ENCODE results near the gene DEDD.
A peak's percentile ranks its signal among the peaks of the same experiment; 100 is the strongest.
"Not testable (repeated sequence)": the region's sequence is repeated elsewhere in the genome, so short reads cannot be mapped to it uniquely, and the experiment has no call there.

The DEDD gene

GRCh38 chr1:161127649-161128048, 4.8 kb downstream of the DEDD start:
- no peak for DNase-seq (ENCODE audit: low spot score)

DNA sequence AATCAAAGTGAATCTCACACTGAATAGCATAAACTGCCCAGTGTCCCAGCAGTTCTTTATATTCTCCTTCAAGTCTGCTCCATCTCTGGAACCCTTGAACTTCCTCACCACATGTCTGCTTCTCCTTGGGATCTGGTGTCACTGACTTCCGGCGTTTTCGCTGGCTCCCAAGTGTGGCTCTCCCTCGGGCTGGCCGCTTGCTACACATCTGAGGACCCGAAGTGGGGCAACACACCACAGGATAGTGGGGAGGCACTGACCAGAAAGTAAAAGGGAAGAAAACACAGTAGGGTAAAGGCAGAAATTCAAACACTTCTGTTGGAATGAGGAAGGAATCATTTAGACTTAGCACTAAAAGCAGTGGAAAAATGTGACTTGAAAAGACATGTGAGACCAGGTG, 9.5 kb downstream of the DEDD start:
- DNase-seq (ENCODE audit: low spot score), result no peak

DNA sequence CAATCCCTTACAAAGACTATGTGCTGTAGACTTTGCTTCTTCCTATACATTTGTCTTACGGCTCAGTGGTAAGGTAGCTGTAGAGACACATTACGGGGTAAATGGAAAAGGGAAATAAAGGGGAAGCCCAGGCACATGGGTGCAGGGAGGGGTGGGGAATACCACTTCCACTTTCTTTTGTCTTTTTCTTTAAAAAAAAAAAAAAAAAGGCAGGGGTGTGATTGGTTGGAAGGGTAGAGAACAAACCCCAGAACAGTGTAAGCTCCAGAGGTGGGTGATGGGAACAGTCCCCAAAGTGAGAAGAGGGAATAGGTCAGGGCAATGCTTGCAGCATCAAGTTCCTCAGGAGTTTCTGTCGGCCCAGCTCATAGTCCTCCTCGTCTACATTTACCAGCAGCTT, 10.6 kb downstream of the DEDD start:
- DNase-seq (ENCODE audit: low spot score), result no peak

- no peak for DNase-seq (ENCODE audit: low spot score)
Observed at GRCh38 chr1:161121042-161121650, 11.3 kb downstream of the DEDD start.

DNA sequence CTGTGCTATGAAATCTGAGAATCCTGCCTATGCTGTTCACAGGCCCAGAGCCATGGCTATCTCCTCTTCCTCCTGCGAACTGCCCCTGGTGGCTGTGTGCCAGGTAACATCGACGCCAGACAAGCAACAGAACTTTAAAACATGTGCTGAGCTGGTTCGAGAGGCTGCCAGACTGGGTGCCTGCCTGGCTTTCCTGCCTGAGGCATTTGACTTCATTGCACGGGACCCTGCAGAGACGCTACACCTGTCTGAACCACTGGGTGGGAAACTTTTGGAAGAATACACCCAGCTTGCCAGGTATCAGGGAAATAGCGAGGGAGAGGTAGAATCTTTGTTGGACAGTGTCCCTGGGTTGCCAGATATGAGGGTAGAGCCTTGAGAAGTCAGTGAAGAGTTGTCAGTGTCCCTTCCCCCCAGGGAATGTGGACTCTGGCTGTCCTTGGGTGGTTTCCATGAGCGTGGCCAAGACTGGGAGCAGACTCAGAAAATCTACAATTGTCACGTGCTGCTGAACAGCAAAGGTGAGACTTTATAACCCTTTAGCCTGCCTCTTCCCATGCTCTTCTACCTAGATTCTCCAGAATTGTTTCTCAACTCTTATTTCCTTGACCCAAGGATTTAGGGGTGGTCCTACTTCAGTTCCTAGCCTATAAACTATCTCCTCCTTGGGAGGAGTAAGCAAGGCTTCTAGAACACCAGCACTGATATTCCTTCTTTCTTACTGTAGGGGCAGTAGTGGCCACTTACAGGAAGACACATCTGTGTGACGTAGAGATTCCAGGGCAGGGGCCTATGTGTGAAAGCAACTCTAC, 13.2 kb downstream of the DEDD start:
- peak; percentile 82 for DNase-seq (ENCODE audit: low spot score)

DNA sequence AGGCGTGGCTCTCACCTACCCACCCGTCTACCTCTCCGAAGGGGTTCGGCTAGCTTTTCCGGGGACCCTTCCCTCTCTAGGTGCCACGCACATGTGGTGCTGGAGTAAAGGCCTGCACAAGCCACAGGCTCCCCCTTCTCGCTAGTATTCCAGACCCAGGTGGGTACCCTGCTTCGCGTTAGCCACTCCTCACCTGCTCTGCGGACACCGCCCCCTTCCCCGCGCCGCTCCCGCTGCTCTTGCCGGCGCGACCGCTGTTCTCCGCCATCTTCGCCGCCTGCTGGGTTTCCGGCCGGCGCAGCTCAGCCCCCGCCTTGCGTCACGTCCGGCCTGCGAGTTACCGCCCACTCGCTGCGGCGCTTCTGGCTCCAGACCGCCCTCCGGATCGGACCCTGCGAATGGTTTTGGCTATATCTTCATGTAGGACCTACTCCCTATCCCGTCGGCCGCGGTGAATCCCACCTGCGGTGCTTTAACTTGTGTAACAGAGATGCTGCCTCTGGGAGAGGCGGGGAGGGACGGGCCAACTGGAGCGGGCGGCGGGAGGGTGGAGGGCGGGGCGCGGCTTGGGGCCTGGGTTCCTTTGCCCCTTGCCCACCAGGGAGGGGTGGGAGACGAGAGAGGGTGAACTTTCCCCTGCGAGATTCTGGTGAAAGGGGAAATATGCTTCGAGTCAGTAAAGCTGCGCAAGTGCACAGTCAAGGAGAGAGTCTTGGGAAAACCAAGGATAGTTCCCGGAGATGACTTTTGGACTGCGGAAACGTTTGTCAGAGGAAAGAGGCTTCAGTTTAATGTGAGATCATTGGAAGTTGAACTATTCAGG, 14.5 kb downstream of the DEDD start, which contains the start of the genes NIT1 and PFDN2:
Gene NIT1 (plus strand): TSS at position 347 of the 823 bp plus-strand sequence. CDS start 72 bp downstream, at position 419.
Gene PFDN2 (minus strand): TSS at position 279 of the 823 bp plus-strand sequence. CDS start 11 bp downstream, at position 268.
- DNase-seq (ENCODE audit: low spot score), result peak; percentile 92

DNA sequence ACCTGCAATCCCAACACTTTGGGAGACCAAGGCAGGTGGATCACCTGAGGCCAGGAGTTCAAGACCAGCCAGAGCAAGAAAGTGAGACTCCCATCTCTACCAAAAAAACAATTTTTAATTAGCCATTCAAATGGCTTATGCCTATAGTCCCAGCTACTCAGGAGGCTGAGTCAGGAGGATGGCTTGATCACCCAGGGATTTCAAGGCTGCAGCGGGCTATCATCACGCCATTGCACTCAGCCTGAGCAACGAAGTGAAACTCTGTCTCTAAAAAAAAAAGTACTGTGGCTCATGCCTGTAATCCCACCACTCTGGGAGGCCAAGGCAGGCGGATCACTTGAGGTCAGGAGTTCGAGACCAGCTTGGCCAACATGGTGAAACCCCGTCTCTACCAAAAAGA, 16.5 kb downstream of the DEDD start:
- DNase-seq (ENCODE audit: low spot score), result not testable (repeated sequence)

- DNase-seq (ENCODE audit: low spot score), result no peak
Observed at GRCh38 chr1:161115132-161115711, 17.2 kb downstream of the DEDD start.

DNA sequence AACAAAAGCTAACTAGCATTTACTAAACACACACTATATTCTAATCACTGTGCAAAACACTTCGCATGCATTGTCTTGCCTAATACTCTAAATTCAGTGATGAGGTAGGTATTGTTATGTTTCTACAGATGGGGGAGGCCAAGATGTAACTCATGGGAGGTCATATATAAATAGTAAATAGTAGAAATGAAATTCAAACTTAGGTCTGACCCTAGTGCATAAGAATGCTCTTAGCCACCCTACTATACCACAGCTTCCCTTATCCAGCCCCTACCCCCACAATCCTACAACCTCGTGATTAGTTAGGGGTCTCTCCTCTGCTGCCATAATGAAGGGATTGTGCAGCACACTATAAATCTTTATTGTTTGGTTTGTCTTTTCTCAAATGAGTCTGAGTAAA, 17.9 kb downstream of the DEDD start:
- DNase-seq (ENCODE audit: low spot score), result no peak

DNA sequence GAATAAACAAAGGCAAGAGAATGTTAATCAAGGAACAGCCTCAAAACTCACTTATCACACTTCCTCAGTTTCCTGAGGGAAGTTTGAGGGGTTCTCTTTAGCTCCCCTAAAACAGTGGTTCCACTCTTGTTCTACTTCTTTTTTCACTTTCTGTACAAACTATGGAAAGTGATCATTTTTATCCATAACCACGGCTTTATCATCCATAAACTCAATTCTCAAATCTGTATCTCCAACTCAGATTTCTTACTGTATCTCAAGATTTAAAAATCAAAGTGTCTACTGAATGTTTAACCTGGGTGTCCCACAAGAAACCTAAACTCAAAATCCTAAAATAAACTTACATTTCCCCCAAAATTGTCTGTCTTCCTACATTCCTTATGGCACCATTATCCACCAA, 18.6 kb downstream of the DEDD start:
- DNase-seq (ENCODE audit: low spot score), result no peak

DNA sequence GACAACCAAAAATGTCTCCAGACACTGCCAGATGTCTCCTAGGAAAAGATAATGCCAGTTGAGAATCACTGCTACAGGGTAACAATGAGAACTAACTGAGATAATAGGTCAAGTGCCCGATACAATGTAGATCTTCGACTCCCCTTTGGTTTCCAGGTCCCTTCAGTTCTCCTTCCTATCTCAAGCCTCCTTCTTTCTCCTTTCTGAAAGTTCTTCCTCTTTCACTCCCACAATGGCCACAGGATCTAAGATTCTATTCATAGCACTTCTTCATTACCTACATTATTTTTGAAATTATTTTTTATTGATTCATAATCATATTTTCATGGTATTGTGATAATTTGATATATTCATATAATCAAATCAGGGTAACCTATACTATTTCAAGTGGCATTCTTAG, 20.9 kb downstream of the DEDD start:
- DNase-seq (ENCODE audit: low spot score), result no peak

DNA sequence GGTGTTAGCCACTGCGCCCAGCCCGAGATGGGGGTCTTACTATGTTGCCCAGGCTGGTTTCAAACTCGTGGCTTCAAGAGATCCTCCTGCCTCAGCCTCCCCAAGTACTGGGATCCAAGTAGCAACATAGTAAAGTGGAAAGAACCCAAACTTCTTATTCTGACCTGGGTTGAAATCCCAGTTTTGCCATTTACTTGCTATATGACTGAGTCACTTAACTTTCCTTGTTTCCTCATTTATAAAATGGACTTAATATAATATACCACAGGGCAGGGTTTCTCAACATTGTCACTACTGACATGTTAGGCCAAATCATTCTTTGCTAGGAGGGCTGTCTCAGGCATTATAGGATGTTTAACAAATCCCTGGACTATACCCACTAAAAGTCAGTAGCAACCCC, 21.4 kb downstream of the DEDD start:
- no peak for DNase-seq (ENCODE audit: low spot score)

DNA sequence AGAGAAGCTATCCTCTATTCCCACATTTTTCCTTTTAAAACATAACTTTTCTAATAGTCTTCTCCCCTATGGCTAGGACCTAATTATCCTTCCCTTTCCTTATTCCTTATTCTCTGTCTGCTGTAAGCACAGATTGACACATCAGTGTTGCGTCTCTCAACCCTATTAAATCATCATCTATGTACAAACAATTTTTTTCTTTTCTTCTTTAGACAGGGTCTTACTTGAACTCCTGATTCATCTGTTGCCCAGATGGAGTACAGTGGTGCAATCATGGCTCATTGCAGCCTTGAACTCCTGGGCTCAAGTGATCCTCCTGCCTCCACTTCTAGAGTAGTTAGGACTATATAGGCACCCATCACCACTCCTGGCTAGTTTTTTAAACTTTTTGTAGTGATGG, 26.0 kb downstream of the DEDD start:
- no peak for DNase-seq (ENCODE audit: low spot score)

DNA sequence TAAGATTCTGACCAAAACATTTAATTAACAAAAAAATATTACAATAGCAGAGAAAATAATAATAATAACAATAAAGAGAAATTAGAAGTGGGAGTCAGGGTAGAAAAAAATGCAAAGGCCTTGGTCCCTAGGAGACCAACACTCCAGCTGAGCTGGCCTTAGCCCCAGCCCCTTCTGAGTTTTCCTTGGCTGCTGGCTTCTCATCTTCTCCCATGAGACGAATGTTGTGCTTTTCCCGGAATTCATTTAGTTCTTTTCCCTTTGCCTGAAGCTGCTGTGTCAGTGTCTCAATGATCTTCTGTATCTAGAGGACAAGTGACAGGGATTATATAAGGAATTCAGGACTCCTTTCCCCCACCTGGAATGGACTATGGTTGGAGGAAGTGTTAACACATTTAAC, 31.9 kb downstream of the DEDD start:
- no peak for DNase-seq (ENCODE audit: low spot score)

- no peak for DNase-seq (ENCODE audit: low spot score)
Observed at GRCh38 chr1:161099090-161099802, 33.2 kb downstream of the DEDD start.

DNA sequence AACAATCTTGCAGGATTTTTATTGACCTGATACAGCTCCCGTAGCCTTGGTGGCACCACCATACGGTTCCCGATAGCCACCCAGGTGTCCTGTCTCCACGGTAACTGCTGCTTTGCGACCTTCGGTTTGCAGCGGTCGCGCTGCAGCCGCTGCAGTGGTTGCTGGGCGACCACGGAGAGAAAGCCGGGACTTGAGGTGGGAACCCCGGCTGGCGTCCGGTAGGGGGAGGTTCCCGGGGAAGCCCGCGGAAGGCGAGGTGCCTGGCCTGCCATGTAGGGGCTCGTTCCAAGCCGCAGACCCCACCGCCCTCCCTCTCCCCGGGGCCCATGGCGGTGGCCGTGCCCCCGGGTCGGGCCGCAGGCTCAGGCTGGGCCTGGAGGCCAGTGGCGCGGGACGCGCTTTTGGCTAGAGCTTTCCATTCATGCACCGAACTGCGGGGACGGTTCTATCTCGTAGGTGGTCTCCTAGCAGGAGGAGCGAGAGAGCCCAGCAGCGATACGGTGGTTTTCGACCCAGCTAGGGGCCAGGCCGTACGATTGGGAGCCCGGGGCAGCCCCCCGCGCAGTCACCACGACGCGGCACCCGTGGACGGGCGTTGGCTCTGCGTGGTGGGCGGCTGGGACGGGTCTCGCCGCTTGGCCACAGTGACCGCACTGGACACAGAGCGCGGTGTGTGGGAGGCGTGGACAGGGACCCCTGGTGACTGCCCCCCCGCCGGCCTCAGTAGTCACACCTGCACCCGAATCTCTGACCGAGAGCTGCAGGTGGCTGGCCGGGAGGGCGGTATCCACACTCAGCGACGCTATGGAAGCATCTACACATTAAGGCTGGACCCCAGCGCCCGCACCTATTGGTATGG, 34.0 kb downstream of the DEDD start, which contains the start of gene KLHDC9:
Gene KLHDC9 (plus strand): TSS at position 152 of the 859 bp plus-strand sequence. CDS start 175 bp downstream, at position 327.
- peak; percentile 77 for DNase-seq (ENCODE audit: low spot score)

- DNase-seq (ENCODE audit: low spot score), result no peak
Observed at GRCh38 chr1:161096530-161096929, 35.9 kb downstream of the DEDD start.

GRCh38 chr1:161096015-161096414, 36.5 kb downstream of the DEDD start:
- no peak for DNase-seq (ENCODE audit: low spot score)

GRCh38 chr1:161095230-161095629, 37.2 kb downstream of the DEDD start:
- no peak for DNase-seq (ENCODE audit: low spot score)

- DNase-seq (ENCODE audit: low spot score), result no peak
Observed at GRCh38 chr1:161094481-161094880, 38.0 kb downstream of the DEDD start.

Data from germinal center (tissue), 1 donor.